GM19099 (cell line): ENCODE data around the gene COL18A1.

Experiments used
- POLR2A ChIP-seq: IDR thresholded peaks from 3 replicates; pipeline ENCODE4 v1.6.1; 2011; ENCODE audit warnings: low read depth; ENCODE audit not compliant: insufficient read length; ENCODE audit errors: extremely low read depth

Gene COL18A1

DNA sequence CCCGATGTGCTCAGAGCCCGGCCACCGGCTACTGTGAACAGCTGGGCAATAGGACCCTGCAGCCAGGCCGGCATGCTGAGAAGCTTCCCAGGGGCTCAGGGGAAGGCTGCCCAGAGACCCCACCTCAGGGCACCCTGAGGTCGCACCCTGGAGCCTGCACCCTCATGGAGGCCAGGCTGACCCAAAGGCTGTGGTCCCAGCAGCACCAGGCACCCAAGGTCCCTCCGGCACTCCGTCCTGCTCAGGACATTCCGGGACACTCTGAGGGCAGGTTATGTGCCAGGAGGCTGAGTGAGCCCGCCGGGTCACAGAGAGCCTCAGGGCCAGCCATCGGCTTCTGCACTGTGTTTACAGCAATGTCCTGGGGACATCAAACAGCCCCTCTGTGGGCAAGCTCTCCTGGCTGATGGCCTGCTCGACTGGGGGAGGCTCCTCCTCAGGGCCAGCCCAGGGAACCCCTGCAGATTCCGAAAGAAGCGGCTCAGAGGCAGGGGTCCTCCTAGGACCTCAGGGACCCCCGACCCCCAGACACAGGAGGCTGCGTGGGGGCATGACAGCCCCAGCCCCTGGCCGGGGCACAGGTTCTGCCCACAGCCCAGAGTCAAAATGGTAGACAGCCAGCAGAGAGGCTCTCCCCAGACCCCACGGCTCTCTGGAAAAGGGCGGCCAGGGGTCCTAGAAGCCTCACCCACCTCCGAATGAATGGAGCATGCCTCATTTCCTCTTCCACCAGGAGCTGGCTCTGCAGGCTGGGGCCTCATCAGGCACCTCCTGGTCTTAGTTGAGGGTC is 129.1 kb downstream of the COL18A1 start:
- TF ChIP-seq POLR2A = no peak

DNA sequence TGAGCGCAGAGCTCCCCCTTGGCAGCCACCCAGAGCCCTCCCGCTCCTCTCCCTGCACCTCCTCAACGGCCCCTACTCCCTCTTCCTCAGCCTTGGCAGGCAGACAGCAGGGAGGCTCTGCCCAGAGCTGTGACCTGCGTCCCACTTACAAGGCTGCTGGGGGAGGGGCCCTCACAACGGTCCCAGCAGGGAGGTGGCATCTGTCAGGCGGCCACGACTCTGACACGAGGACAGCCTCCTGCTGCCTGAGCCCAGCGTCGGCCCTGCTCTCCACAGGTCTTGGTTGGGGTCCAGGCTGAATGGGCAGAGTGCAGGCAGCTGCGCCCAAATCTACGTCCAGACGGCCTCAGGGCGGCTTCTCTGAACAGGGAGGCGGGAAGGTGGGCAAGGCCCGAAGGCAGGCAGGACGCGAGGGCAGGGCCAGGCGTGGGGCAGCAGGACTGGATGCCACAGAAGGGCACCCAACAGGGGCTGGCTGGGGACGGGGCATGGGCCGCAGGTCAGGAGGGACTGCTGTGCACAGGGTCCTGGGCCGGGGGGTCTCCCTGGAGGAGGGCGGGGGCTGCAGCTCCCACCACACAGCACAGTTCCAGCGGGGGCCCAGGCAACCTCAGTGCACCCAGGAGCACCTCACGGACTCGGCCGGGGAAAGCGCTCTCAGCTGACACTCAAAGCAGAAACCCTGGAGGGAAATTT is 129.8 kb downstream of the COL18A1 start:
- TF ChIP-seq POLR2A = no peak

DNA sequence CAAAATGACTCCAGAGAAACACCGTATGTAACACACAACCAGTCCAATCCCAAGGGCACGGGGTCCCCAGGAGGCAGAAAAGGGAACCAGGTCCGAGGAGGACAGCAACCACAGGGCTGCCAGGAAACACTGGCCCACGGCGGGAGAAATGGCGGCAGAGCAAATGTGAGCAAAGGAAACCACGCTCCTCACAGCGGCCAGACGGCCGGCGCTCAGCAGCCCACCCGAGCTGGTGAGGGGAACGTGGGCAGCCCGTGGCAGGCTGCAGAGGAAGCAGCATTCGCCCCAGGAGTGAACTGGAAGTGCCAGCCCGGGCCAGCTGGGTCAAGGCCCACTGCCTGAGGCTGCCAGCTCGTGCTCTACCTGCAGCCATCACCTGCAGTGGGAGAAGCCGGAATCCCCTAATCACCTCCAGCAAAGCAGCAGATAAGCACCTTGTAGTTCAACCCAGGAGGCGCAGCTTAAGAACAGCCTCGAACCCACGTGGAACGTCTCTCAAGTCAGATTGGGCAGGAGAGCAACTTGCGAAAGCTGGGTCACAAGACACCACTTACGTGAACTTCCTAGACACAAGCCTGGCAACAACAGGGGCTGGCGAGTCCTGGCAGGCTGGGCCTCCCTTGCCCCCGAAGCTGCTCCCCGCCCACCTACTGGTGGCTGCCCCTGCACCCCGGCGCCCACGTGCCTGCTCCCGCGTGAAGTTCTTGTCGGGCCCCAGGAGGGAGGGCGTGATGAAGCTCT is 130.5 kb downstream of the COL18A1 start:
- TF ChIP-seq POLR2A = no peak

DNA sequence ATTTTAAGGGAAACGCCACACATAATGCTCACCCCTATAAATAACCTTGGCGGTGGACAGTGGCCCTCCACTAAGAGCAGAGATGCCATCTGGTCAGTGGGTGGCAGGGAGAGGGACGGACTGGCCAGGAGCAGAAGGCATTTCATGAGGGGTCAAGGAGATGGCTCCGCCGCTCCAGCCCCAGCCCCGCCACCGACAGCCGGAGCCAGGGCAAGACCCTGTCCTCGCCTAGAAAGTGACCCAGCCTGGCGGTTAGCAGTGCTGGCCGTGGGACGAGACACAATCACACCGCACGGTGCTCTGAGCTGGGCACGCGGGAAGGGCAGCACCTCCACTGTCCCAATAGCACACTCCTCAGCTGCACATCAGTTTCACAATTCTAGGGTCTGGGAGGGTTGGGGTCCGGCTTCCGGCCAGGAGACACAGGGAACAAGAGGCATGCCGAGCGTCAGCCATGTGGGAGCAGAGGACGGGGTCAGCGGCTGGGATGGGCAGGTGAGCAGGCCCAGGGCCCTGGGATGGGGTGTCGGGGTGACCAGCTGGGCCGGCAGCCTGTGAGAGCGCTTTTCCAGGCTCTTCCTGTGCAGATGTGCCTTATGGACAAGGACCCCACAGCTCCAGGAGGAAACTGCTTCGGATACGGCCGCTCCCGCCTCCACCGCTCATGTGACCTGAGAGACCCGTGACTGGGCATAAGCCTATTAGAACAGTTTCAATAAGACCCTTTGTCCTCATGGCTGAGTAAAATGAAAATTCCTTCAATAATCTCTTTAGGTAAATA is 131.5 kb downstream of the COL18A1 start:
- TF ChIP-seq POLR2A = no peak

DNA sequence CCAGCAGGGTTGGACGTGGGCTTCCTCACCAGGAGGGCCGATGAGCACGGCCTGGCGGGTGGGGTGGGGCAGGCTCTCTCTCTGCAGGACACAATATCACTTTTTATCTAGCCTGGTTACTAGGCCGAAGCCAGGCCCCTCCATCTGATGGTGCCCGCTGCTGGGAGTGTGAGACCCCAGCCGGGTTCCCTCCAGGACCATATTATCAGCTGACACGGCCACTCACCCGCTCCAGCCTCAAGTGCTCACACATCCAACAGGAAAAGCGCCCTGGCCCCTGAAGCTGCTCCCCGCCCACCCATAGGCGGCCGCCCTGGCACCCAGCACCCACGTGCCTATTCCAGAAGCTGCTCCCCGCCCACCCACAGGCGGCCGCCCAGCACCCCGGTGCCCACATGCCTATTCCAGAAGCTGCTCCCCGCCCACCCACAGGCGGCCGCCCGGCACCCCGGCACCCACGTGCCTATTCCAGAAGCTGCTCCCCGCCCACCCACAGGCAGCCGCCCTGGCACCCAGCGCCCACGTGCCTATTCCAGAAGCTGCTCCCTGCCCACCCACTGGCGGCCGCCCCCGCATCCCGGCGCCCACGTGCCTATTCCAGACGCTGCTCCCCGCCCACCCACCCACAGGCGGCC is 132.3 kb downstream of the COL18A1 start:
- no peak for TF ChIP-seq POLR2A

DNA sequence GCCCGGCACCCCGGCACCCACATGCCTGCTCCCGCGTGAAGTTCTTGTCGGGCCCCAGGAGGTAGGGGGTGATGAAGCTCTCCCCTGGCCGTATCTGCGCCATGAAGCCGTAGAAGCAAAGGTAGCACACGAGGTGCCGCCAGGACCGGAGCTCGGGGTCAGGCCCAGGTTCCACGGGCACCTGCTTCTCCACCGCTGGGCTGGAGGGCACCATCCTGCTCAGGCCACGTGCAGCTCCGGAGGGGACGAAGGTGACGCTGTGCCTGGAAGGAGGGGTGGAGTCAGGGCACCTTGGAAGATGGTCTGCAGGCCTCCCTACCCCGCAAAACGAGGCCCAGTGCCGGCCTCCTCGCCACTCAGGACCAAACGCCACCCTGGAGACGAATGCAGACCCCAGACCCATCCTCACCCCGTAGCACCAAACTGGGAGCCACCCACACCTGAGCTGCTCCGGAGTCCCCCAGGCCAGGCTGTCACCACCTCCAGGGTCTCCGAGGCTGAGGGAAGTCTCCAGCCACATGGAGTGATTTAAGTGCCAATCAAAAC is 132.9 kb downstream of the COL18A1 start:
- no peak for TF ChIP-seq POLR2A

DNA sequence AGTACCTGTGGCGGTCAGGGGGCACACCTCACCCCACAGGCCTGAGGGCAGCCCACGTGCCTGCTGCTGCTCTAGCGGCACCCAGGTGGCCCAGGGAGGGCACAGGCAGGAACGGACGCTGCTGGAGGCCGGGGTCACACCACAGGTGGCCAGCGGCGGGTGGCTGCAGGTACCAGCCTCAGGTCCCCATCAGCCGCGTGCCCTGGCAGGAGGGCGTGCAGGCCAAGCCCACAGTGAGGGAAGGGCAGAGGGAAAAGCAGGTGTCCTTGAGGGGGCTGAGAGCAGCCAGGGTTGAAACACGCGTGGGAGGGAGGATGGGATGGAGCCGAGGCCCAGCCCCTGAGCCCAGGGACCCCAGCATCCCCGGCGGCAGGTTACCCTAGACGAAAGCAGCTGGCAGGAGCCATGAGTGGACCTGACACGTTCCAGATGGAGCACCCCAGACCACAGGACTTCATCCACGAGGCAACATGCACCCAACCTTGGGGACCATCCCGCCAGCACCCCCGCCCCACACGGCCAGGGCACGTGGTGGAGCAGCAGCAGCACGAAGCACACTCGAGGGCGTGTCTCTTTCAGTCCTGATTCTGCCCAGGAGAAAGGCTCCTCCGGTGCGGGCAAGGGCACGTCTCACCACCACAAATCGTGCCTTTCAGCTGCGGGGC is 133.5 kb downstream of the COL18A1 start:
- no peak for TF ChIP-seq POLR2A

DNA sequence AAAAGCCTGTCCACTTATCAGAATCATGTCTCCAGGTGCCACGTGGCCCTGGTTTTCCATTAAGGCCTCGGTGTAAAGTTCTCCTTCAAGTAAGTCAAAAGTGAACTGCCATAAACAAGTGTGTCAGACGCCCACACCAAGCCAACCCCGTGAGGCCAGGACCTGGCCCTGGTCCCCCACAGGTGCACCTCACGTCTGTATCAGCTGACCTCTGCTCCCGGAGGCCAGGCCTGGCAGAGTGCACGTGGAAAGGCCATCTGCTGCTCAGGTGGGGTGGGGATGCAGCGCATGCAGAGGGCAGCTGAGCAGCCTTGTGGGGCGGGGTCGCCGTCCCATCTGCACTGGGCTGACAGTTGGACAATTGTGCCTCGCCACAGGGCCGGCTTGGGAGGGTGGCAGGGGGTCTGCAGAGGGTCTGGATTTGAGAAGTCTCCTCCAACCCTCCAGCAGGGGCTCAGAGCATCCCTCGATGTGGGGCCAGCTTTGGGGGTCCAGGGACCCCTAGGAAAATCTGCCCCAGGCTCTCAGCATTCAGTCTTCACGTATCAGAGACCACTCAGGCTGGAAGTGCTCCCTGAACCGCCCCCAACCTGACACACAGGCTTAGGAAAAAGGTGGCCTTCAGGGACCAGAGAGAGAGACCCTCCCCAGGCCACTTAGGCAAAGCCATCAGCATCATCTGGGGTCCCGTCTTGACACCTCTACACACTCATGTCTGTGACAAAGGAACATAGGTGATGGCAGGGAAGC is 134.3 kb downstream of the COL18A1 start:
- TF ChIP-seq POLR2A = no peak

DNA sequence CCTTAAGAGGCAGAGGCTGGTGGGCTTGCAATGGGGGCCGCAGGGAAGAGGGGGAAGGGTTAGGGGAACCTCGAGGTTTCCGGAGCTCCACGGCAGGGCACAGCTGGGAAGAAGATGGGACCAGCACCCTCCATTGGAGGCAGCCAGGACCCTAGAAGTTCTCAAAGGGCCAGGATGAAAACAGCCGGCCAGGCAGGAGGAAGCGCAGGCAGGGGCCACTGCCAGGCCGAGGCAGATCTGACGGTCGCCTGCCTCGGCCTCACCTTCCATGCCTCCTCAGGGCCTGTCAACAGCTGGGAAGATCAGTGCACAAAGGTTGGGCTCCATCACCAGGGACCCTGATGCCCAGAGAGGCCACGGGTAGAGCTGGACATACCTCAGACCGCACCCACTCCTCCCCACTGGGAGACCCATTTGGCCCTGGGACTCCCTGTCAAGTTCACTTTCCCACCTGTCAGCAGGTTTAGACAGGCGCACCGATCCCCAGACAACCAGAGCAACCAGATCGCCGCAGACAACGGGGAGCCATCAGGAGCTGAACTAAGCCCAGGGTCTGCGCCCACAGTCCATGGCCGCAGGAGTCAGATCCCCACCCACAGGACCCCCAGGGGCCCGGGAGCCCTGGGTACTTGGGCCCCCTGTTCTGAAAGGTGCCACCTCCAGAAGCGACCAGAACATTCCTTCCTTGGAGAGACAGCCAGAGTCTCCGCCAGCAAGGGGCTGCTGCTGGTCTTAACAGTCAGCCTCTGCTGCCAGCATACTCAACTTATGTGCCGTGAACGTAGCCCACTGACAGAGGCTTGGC is 135.0 kb downstream of the COL18A1 start:
- no peak for TF ChIP-seq POLR2A

DNA sequence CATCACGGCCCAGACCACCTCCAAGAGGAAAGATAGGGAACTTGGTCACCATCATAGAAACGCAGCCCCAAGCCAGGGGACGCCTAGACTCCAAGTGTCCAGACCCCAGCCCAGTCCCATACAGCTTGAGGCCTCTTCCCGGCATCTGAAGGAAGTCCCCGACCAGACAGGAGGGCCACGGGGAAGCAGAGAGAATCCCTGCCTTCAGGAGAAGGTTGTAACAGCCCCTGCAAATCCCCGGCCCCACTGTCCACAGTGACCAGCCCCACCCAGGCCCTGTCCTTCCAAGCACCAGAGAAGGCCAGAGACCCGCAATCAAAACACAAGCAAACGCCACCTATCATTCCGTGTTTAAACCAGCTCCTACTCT is 135.6 kb downstream of the COL18A1 start:
- TF ChIP-seq POLR2A = no peak

DNA sequence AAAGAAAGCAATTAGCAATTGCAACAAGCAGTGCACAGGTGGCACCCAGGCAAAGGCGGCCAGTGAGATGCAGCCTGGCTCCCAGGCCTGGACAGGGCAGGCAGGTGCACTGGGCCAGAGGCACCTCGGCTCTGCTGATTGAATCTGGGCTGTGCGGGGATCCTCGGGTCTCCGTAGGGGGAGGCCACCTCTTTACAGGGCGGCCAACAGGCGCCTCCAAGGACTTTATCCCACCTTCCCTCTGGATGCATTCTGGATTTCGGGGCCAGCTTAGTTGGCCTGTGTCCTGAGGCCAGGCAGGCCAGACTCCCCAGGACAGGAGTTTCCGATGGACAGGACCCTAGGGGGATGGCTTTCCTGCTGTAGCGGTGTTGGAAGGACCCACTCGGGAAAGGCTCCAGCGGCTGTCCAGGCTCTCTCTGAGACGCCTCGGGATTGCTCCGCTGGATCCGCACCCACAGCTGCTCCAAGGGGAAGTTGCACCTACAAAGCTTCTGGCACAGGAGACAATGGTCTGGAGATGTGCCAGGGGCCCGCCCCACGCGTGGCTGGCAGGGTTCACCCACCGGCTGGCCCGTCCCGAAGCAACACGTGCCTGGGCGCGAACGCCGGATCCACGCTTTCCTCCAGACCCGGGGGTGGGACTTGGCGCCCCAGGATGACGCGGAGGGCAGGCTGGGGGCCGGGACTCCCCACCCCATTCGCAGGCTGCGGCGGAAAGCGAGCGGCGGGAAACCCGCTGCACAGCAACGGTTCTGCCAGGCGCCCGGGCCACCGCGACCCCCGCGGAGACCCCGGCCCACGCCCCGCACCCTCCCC is 136.5 kb downstream of the COL18A1 start:
- peak; percentile 27 for TF ChIP-seq POLR2A
